Neural progenitor cell (in vitro differentiated cells): Measurements from ENCODE around the gene KRT79.

ENCODE experiments used
- EZH2 ChIP-seq: fragments of 200-600 bp; sonication (generic); IDR thresholded peaks from 2 replicates; pipeline ENCODE4 v1.6.1; 2017; ENCODE audit warnings: antibody characterized with exemption, mild to moderate bottlenecking, moderate library complexity
- TF ChIP-seq, protein P1 (sequence below): fragments of 200-600 bp; sonication (generic); IDR thresholded peaks from 2 replicates; pipeline ENCODE4 v1.5.1; 2017; ENCODE audit warnings: antibody characterized with exemption, mild to moderate bottlenecking

DNA sequence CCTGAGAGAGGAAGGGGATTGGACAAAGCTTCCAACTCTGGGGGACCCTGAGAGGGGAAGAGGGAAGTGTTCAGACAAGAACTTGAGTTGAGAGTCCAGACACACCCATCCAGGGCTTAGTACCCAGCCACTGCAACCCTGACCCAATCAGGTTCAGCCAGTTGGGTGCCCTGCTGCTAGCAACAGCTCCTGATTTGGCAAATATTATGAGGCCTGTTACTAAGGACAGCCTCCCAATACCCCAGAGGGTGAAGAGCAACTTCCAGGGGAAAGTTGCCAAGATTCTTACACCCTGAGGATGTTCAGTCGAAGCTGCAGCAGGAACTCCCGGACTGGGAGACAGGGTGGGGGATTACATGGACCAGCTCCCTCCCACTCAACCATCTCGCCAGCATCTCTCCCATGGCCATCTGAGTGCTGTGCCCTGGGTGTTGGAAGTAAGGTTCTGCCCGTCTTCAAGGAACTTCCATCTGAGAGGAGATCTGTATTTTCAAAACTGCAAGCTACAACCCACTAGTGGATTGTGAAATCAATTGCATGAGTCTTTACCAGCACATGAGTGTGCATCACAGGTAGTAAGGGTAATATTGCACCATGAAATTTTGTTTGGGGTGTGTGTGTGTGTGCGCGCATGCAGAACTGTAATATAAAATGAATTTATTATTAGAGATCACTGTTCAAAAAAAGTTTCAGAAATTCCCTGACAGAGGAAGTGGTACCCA, 26.2 kb upstream of the KRT79 start:
- TF ChIP-seq, protein P1, sequence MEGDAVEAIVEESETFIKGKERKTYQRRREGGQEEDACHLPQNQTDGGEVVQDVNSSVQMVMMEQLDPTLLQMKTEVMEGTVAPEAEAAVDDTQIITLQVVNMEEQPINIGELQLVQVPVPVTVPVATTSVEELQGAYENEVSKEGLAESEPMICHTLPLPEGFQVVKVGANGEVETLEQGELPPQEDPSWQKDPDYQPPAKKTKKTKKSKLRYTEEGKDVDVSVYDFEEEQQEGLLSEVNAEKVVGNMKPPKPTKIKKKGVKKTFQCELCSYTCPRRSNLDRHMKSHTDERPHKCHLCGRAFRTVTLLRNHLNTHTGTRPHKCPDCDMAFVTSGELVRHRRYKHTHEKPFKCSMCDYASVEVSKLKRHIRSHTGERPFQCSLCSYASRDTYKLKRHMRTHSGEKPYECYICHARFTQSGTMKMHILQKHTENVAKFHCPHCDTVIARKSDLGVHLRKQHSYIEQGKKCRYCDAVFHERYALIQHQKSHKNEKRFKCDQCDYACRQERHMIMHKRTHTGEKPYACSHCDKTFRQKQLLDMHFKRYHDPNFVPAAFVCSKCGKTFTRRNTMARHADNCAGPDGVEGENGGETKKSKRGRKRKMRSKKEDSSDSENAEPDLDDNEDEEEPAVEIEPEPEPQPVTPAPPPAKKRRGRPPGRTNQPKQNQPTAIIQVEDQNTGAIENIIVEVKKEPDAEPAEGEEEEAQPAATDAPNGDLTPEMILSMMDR: no peak
- TF ChIP-seq EZH2: no peak
